Memory B cell (primary cell): ENCODE measurements around the gene CCDC71L.
"Not testable (repeated sequence)": the region's sequence is repeated elsewhere in the genome, so short reads cannot be mapped to it uniquely, and the experiment has no call there.

Experiments
- ATAC-seq: fragments of 150-1000 bp; cut with Tn5 transposase; 2 replicates; pipeline ENCODE4 v1.10.0; 2021; ENCODE audit warnings: low read depth, mild to moderate bottlenecking, moderate library complexity
- DNase-seq, 2 donors: peaks; one replicate each; pipeline ENCODE4 v3.0.0; 2022; ENCODE audit warnings: low spot score in 2 of 2
- H3K27ac Mint-ChIP-seq: one replicate; pipeline ENCODE4 v1.8.0; 2022; ENCODE audit warnings: mild to moderate bottlenecking, moderate library complexity, mixed read lengths
- H3K27me3 Mint-ChIP-seq: one replicate; pipeline ENCODE4 v1.8.0; 2022; ENCODE audit warnings: mixed read lengths
- H3K36me3 Mint-ChIP-seq: one replicate; pipeline ENCODE4 v1.8.0; 2022; ENCODE audit warnings: mild to moderate bottlenecking, mixed read lengths
- H3K4me1 Mint-ChIP-seq: one replicate; pipeline ENCODE4 v1.8.0; 2022; ENCODE audit warnings: mixed read lengths
- H3K4me3 Mint-ChIP-seq: one replicate; pipeline ENCODE4 v1.8.0; 2022; ENCODE audit warnings: mild to moderate bottlenecking, moderate library complexity, mixed read lengths
- H3K9me3 Mint-ChIP-seq: one replicate; pipeline ENCODE4 v1.8.0; 2022; ENCODE audit warnings: mixed read lengths

Gene CCDC71L

DNA sequence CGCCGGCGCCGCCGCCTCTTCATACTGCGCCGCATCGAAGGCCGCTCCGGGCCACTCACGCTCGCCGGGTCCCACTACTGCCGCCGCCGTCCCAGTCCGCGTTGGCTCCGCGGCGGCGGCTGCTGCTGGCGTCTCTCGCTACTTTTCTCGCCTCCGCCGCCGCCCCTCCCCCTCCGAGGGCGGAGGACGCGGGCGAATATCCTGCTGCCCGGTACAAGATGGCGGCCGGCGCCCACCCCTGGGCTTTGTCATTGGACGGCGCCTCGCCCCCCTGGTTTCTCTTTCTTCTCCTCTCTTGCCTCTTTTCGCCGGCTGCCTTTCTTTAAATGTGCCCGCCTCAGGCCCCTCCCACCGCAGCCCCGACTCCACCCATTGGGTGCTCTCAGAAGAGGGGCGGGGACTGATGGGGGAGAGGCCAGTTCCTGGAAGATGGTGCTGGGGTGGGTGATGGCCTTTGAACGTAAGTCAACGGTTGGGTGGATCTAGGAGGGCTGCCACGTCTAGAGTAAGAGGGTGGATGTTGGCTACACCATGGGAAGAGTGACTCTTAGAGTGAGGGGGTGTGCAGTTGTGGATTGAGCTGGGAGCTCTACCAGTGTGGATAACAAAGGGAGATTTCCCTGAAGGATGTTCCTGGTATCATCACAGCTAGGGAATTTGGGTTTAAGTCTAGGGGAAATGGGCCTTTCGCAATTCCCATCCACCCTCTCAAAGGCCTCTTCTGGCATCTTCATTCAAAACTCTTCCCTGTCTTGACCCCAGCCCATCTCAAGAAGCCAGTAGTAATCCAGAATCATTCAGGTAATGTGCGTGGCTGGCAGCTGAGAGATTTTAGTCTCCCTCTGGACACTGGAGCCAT lies at the start of gene CCDC71L:
CCDC71L (minus strand) TSS at position 297 of the 859 bp plus-strand sequence; CDS start at position 35, 262 bp downstream.
- ATAC-seq (peak; percentile 77), DNase-seq (peak; percentile 92 to 95)
- H3K36me3 Mint-ChIP-seq = no peaks in the 10 kb centered on the region
- H3K27me3 Mint-ChIP-seq = no peaks in the 10 kb centered on the region
- H3K27ac Mint-ChIP-seq = peak within 1 kb of the TSS; percentile 86
- H3K4me1 Mint-ChIP-seq = peaks cover 9% of the 10 kb centered on the region
- H3K9me3 Mint-ChIP-seq = no peaks in the 10 kb centered on the region
- H3K4me3 Mint-ChIP-seq = peak within 1 kb of the TSS; percentile 84

DNA sequence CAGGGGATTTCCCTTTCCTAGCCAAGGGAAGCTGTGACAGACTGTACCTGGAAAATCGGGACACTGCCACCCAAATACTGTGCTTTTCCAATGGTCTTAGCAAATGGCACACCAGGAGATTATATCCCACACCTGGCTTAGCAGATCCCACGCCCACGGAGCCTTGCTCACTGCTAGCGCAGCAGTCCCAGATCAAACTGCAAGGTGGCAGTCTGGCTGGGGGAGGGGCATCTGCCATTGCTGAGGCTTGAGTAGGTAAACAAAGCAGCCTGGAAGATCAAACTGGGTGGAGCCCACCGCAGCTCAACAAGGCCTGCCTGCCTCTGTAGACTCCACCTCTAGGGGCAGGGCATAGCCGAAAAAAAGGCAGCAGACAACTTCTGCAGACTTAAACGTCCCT lies 48.6 kb upstream of the CCDC71L start:
- not testable (repeated sequence) for H3K27me3 Mint-ChIP-seq, ATAC-seq, H3K27ac Mint-ChIP-seq, H3K36me3 Mint-ChIP-seq, DNase-seq, H3K4me3 Mint-ChIP-seq, H3K4me1 Mint-ChIP-seq, H3K9me3 Mint-ChIP-seq

DNA sequence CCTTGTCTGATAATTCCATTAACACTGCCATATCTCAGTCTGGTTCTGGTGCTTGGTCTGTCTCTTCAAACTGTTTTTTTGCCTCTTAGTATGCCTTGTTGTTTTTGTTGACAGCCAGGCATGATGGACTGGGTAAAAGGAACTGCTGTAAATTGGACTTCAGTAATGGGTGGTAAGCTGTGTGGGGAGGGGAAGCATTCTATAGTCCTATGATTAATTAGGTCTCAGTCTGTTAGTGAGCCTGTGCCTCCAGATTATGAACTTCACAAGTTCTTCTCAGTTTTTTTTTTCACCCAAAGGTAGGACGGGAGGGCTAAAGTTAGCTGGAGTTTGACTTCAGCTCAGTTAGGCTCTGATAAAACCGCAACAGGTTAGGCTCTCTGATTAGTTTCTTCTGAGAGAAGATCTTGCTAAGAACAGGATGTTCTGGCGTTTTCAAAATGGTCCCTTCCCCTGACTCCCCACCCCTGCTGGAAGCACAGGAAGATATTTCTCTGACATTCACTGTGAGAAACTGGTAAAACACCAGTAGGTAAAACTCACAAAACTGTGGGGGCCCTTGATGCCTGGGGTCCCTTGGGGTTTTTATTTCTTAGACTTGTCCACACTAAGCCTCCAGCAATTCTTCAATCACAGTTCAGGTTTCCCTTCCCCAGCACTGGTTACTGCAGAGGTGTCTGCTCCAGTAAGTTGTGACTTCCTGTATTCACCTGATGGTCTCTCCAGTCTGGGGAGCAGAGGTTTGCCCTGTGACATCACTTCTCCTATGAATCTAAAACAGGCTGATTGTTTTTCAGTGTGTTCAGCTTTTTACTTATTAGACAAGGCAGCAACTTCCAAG lies 43.3 kb upstream of the CCDC71L start:
- peaks cover 8% of the 10 kb centered on the region for H3K4me1 Mint-ChIP-seq
- H3K9me3 Mint-ChIP-seq = no peaks in the 10 kb centered on the region
- no peak overlapping the region for H3K4me3 Mint-ChIP-seq
- DNase-seq (no peak), ATAC-seq (peak; percentile 61)
- H3K36me3 Mint-ChIP-seq = no peaks in the 10 kb centered on the region
- H3K27ac Mint-ChIP-seq = peak overlapping the region; percentile 25
- no peaks in the 10 kb centered on the region for H3K27me3 Mint-ChIP-seq

DNA sequence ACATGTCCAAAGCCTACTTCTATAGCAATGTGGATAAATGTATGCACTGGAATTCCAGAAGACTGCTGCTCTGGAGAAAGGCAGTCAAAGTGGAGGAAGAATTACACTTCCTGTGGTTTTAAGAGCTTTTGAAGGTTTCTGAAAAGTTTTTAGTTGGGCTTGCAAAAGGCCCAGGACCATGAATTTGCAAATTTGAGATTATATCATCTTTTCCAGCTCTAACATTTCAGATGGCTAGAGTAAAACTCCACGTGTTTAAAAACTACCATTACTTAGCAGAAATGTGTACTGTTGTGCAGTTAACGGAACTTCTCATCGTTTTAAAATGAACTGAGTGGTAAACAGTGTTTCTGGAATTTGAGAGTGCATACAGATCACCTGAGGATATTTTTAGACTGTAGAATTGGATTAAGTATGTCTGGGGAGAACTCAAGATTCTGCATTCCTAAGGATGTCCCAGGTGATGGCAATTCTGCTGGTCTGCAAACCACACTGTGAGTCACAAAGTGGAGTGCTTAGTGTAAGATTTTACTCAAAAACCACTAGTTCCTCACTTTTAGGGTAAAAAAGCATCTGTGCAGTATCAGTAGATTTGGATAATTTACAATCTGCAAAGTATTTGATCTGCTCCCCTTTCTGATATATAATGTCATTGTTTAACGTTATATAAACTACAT lies 32.9 kb upstream of the CCDC71L start:
- Mint-ChIP-seq H3K4me3 (no peak overlapping the region), H3K4me1 (no peaks in the 10 kb centered on the region), H3K9me3 (peaks cover 2% of the 10 kb centered on the region), H3K36me3 (peaks cover 2% of the 10 kb centered on the region), H3K27ac (no peak overlapping the region), H3K27me3 (no peaks in the 10 kb centered on the region)
- DNase-seq = no peak
- ATAC-seq = no peak

DNA sequence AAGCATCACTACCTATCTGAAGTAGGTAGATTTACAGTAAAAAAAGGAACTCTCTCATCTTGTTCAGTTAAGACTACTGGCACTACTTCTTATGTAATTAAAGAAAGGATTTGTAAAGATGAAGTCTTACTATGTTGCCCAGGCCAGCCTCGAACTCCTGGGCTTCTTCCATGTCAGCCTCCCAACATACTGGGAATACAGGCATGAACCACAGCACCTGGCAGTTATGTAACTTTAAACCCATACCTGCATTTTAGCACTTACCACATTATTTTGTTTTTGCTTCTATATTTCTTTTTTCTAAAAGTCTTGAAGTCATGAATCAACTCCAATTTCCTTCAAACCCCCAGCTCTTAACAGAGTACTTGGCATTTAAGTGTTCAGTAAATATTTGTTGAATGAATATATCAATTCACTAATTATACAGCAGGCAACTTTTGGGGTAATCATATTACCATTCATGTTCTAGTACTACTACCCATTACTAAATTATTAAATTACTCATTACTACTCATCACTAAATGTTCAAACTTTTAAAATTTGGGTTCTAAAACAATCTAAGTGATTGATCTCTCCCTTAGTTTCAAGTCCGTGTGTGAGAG lies 31.6 kb upstream of the CCDC71L start:
- ATAC-seq (no peak), DNase-seq (no peak)
- no peaks in the 10 kb centered on the region for H3K27me3 Mint-ChIP-seq
- no peak overlapping the region for H3K4me3 Mint-ChIP-seq
- peaks cover 7% of the 10 kb centered on the region for H3K9me3 Mint-ChIP-seq
- no peak overlapping the region for H3K27ac Mint-ChIP-seq
- peaks cover 5% of the 10 kb centered on the region for H3K36me3 Mint-ChIP-seq
- no peaks in the 10 kb centered on the region for H3K4me1 Mint-ChIP-seq

DNA sequence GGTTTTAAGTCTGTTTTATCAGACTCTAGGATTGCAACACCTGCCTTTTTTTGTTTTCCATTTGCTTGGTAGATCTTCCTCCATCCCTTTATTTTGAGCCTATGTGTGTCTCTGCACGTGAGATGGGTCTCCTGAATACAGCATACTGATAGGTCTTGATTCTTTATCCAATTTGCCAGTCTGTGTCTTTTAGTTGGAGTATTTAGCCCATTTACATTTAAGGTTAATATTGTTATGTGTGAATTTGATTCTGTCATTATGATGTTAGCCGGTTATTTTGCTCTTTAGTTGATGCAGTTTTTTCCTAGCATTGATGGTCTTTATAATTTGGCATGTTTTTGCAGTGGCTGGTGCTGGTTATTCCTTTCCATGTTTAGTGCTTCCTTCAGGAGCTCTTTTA lies 27.2 kb upstream of the CCDC71L start:
- not testable (repeated sequence) for DNase-seq, ATAC-seq, H3K4me1 Mint-ChIP-seq, H3K27me3 Mint-ChIP-seq, H3K36me3 Mint-ChIP-seq, H3K27ac Mint-ChIP-seq, H3K4me3 Mint-ChIP-seq, H3K9me3 Mint-ChIP-seq

DNA sequence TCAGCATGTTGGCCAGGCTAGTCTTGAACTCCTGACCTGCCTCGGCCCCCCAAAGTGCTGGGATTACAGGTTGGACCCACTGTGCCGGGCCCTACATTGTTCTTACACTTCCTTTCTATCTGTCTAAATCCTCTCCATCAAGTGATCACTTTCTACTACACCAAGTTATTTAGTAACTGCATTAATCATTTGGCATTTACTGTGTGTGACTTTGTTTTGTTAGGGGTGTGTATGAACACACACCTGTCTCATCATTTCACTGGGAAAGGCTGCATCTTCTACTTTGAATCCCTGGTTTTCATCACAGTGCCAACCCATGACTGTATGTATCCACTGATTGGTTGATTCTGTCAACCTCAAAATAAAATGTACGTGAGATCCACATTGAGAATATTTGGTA lies 23.0 kb upstream of the CCDC71L start:
- no peaks in the 10 kb centered on the region for H3K27me3 Mint-ChIP-seq

DNA sequence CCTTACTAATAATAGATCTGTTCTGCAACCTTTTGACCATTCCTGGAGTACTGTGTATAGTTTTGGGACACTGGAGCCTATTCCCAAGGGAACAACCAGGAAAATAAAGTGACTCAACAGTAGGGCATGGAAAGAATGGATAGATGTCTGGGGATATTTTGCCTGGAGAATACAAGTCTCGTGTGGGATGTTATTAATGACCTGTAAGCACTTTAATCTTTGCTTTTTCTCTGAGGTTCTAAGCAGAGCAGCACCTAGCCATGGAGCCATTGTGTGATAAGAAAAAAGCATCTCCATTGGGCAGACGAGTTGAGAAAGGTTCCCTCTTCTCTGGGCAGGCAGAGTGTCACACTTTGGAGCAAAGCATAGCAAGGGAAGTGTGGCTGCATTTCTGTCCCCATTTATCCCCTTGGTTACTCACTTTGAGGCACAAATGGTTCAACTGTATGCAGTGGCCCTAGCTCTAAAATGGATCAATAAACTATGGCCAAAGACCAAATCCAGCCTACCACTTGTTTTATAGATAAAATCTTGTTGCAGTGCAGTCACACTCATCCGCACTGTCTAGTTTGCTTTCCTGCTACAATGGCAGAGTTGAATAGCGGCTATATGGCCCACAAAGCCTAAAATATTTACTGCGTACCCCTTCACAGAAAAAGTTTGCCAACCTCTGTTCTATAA lies 21.0 kb upstream of the CCDC71L start:
- peaks cover 4% of the 10 kb centered on the region for H3K4me1 Mint-ChIP-seq
- no peak for ATAC-seq
- no peak overlapping the region for H3K27ac Mint-ChIP-seq
- H3K4me3 Mint-ChIP-seq = no peak overlapping the region
- DNase-seq = no peak
- no peaks in the 10 kb centered on the region for H3K27me3 Mint-ChIP-seq
- peaks cover 2% of the 10 kb centered on the region for H3K36me3 Mint-ChIP-seq
- peaks cover 2% of the 10 kb centered on the region for H3K9me3 Mint-ChIP-seq

More for the DNA sequence above, 23.0 kb upstream of the CCDC71L start:
- DNase-seq = no peak
- Mint-ChIP-seq H3K27ac (no peak overlapping the region), H3K4me3 (no peak overlapping the region), H3K9me3 (peaks cover 8% of the 10 kb centered on the region), H3K4me1 (peaks cover 4% of the 10 kb centered on the region), H3K36me3 (peaks cover 7% of the 10 kb centered on the region)
- ATAC-seq = no peak

DNA sequence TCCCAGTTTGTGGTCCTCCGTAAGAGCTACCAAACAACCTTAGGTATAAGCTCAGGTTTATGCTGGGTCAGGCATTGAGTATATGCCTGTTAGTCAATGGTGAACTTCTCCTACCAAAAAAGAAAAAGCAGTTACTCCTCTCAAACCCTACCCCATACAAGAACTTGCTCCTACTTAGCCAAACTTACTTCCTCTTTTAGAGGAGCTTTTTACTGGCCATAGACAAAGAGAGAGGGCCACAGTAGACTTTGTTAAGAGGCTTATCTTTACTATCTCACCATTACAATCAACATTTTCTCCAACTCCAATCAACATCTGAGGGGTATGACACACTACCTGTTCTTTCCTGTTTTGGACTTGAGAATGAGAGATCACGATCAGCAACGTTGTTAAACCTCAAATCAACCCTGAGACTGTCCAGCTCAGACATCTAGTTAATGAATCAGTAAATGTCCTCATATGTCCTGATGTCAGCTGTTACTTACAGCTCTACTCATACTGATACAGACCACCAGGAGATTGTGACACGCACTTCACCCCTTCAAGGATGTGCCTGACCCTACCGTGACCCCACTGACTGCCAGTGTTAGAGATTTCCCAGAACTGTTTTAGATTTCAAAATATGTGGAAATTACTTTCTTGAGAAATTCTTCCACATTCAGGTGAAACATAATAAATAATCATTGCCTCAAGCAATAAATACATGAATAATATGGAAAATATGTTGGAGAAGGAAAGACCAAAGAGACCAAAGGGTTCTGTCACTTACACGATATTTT lies 18.4 kb upstream of the CCDC71L start:
- Mint-ChIP-seq H3K27me3 (no peaks in the 10 kb centered on the region), H3K27ac (peak overlapping the region; percentile 63), H3K4me1 (peaks cover 9% of the 10 kb centered on the region), H3K4me3 (no peak overlapping the region), H3K36me3 (no peaks in the 10 kb centered on the region), H3K9me3 (no peaks in the 10 kb centered on the region)
- ATAC-seq = peak; percentile 42
- no peak for DNase-seq

DNA sequence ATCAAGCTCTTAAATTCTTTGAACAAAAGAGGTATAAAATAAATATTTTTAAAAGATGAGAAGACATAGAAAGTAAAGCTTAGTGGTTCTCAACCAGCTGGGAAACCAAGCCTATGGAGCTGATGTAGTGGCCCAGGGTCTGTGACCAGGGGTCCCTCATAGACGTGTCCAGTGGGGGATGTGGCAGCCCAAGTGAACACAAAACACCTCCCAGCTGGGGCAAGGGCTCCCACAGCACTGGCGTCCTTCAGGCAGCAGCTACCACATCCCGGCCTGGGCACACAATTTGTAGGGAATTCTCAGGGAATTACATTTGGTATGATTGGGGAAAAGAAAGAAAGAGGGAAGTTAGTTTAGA lies 17.8 kb upstream of the CCDC71L start:
- ATAC-seq (no peak), DNase-seq (no peak)
- Mint-ChIP-seq H3K9me3 (no peaks in the 10 kb centered on the region), H3K36me3 (no peaks in the 10 kb centered on the region), H3K4me3 (no peak overlapping the region), H3K27me3 (no peaks in the 10 kb centered on the region), H3K27ac (no peak overlapping the region), H3K4me1 (peaks cover 9% of the 10 kb centered on the region)

DNA sequence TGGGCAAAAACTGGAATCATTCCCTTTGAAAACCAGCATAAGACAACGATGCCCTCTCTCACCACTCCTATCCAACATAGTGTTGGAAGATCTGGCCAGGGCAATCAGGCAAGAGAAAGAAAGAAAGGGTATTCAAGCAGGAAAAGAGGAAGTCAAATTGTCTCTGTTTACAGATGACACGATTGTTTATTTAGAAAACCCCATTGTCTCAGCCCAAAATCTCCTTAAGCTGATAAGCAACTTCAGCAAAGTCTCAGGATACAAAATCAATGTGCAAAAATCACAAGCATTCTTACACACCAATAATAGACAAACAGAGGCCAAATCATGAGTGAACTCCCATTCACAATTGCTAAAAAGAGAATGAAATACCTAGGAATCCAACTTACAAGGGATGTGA lies 15.5 kb upstream of the CCDC71L start:
- not testable (repeated sequence) for DNase-seq, H3K27me3 Mint-ChIP-seq, H3K36me3 Mint-ChIP-seq, ATAC-seq, H3K4me3 Mint-ChIP-seq, H3K4me1 Mint-ChIP-seq, H3K27ac Mint-ChIP-seq, H3K9me3 Mint-ChIP-seq

DNA sequence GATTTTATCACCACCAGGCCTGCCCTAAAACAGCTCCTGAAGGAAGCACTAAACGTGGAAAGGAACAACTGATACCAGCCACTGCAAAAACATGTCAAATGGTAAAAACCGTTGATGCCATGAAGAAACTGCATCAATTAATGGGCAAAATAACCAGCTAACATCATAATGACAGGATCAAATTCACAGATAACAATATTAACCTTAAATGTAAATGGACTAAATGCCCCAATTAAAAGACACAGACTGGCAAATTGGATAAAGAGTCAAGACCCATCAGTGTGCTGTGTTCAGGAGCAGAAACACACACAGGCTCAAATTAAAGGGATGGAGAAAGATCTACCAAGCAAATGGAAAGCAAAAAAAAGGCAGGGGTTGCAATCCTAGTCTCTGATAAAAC lies 12.7 kb upstream of the CCDC71L start:
- H3K4me3 Mint-ChIP-seq, DNase-seq, H3K4me1 Mint-ChIP-seq: not testable (repeated sequence)

DNA sequence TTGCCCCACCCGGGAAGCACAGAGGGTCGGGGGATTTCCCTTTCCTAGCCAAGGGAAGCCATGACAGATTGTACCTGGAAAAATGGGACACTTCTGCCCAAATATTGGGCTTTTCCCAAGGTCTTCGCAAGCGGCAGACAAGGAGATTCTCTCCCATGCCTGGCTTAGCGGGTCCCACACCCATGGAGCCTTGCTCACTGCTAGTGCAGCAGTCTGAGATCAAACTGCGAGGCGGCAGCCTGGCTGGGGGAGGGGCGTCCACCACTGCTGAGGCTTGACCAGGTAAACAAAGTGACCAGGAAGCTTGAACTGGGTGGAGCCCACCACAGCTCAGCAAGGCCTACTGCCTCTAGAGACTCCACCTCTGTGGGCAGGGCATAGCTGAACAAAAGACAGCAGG lies 11.0 kb upstream of the CCDC71L start:
- not testable (repeated sequence) for H3K4me3 Mint-ChIP-seq, H3K36me3 Mint-ChIP-seq, H3K27ac Mint-ChIP-seq, H3K27me3 Mint-ChIP-seq, DNase-seq, H3K4me1 Mint-ChIP-seq, H3K9me3 Mint-ChIP-seq, ATAC-seq

More for the DNA sequence above, 12.7 kb upstream of the CCDC71L start:
- not testable (repeated sequence) for H3K36me3 Mint-ChIP-seq, H3K9me3 Mint-ChIP-seq, ATAC-seq, H3K27ac Mint-ChIP-seq, H3K27me3 Mint-ChIP-seq
